GM13977 (cell line): ENCODE results near the gene VGF.

Experiments
- DNase-seq: peaks from one replicate; pipeline ENCODE4 v3.0.0; 2012; ENCODE audit warnings: low spot score
- CTCF ChIP-seq: IDR thresholded peaks from 2 replicates; pipeline ENCODE4 v1.5.1; 2012; ENCODE audit warnings: mild to moderate bottlenecking, control low read depth; ENCODE audit not compliant: insufficient read depth; ENCODE audit errors: extremely low read depth, missing control alignments
- in situ Hi-C: fragments of 300-500 bp; cut with MboI; formaldehyde crosslinking; loops from one replicate; pipeline ENCODE4 v1.12.0; 2022; ENCODE audit warnings: low sequenced_read_pairs, low pct_unique_long_range_greater_than_20kb, mixed read lengths, inconsistent platforms; ENCODE audit not compliant: unreplicated experiment

VGF gene

DNA sequence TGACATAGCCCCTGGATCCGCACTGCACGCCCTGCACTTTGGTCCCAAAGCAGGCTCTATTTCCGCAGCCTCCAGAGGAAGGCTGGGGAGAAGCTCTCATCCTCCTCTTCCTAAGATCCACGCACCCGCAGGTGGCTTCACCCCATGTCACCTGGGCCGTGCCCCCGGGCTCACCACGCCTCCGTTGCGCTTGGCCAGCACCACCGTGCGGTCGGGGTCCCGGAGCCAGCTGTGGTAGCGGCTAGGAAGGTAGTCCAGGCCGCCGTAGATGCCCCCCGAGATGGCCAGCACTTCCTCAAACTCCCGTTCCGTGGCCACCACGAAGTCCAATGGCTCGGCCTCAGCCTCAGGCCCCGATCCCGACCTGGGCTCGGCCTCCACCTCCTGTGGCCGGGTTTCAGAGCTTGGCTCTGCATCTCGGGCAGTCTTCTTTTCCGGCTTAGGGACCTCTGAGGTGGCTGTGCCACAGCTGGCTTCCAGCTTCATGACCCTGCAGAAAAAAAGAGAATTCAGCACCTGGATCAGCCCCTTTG lies 9.0 kb upstream of the VGF start:
- no peak for TF ChIP-seq CTCF
- DNase-seq: no peak
- in situ Hi-C loops: no loop called here

DNA sequence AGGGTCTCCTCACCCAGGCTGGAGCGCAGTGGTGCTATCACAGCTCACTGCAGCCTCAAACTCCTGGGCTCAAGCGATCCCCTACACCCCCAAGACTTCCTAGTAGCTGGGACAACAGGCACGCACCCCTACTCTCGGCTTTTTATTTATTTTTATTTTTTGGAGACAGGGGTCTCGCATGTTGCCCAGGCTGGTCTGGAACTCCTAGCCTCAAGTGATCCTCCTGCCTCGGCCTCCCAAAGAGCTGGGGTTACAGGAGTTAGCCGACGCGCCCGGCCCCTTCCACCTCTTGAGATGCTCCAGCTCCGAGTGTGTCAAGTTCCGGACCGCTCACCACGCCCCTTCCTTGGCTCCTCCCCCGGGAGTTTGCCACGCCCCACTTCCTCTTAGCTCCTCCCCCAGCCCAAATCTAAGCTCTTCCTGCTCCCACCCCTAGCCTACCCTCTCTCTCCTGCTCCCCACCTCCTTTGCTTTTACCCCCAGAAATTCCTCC lies 8.4 kb upstream of the VGF start:
- no peak for TF ChIP-seq CTCF
- peak; percentile 90 for DNase-seq
- in situ Hi-C loops: no loop called here

- DNase-seq: no peak
- no peak for TF ChIP-seq CTCF
- in situ Hi-C loops: no loop called here
Observed at GRCh38 chr7:101172854-101173751, 7.7 kb upstream of the VGF start.

- in situ Hi-C loops: no loop called here
- no peak for TF ChIP-seq CTCF
- DNase-seq: no peak
Observed at GRCh38 chr7:101172005-101172853, 6.9 kb upstream of the VGF start.

DNA sequence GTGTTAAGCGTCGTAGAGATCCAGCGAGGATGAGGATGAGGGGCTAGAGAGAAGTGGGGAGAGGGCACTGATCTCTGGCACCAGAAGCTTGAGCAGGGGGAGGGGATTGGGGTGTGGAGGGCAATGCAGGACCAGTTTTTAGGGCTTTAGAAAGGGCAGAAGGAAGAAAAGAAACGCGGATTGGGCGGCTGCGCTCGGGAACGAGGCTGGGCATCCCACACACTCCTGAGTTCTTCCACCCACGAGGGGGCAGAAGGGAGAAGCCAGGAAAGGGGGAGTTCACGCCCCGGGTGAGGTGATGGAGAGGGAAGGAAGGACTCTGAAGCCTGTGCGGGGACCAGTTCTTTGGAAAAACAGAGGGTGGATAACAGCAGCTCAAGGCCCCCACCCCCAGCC lies 6.1 kb upstream of the VGF start:
- no peak for TF ChIP-seq CTCF
- in situ Hi-C loops: no loop called here
- DNase-seq: no peak
